ENCODE results near the gene GAD1.

The GAD1 gene

GRCh38 chr2:170836027-170836426, 19.3 kb downstream of the GAD1 start:
- Histone ChIP-seq H3K27me3 (ENCODE audit: control insufficient read depth, insufficient read depth, low read length) (no peaks in the 10 kb centered on the region), H3K4me3 (ENCODE audit: low read length) (no peak overlapping the region), H3K9ac (ENCODE audit: low read length) (no peak overlapping the region), H3K36me3 (ENCODE audit: control insufficient read depth, insufficient read depth, low read length) (no peaks in the 10 kb centered on the region), H3K4me1 (ENCODE audit: control insufficient read depth, insufficient read depth, low read length) (no peaks in the 10 kb centered on the region), H3K27ac (ENCODE audit: low read depth, low read length) (no peak overlapping the region)

- Histone ChIP-seq H3K4me3 (ENCODE audit: low read length) (no peak overlapping the region), H3K36me3 (ENCODE audit: control insufficient read depth, insufficient read depth, low read length) (no peaks in the 10 kb centered on the region), H3K27ac (ENCODE audit: low read depth, low read length) (no peak overlapping the region), H3K27me3 (ENCODE audit: control insufficient read depth, insufficient read depth, low read length) (no peaks in the 10 kb centered on the region), H3K9ac (ENCODE audit: low read length) (no peak overlapping the region), H3K4me1 (ENCODE audit: control insufficient read depth, insufficient read depth, low read length) (no peaks in the 10 kb centered on the region)
Observed at GRCh38 chr2:170840717-170841210, 24.1 kb downstream of the GAD1 start.

DNA sequence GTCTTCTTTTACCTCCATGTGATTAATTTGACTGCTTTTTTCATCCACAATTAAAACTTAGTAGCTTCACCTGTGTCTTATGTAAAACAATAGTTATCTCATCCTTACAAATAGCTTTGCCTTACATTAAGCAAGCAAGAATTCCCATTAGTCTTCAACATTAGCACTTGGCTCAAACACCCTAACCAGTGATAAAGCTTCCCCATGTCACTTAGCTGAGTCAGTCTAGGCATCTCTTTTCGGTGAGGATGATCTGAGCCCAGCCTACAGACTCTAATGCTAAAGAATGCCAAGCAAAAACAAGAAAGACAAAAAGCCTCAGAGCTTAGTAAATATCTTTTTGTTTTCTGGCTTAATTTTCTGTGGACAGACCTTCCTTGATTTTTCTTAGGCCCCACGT, 26.1 kb downstream of the GAD1 start:
- no peak overlapping the region for H3K9ac ChIP-seq (ENCODE audit: low read length)
- H3K4me1 ChIP-seq (ENCODE audit: control insufficient read depth, insufficient read depth, low read length), result no peaks in the 10 kb centered on the region
- H3K36me3 ChIP-seq (ENCODE audit: control insufficient read depth, insufficient read depth, low read length), result no peaks in the 10 kb centered on the region
- no peak overlapping the region for H3K4me3 ChIP-seq (ENCODE audit: low read length)
- H3K27ac ChIP-seq (ENCODE audit: low read depth, low read length), result no peak overlapping the region
- no peaks in the 10 kb centered on the region for H3K27me3 ChIP-seq (ENCODE audit: control insufficient read depth, insufficient read depth, low read length)

GRCh38 chr2:170843656-170844055, 27.0 kb downstream of the GAD1 start:
- Histone ChIP-seq H3K4me3 (ENCODE audit: low read length) (no peak overlapping the region), H3K36me3 (ENCODE audit: control insufficient read depth, insufficient read depth, low read length) (no peaks in the 10 kb centered on the region), H3K4me1 (ENCODE audit: control insufficient read depth, insufficient read depth, low read length) (no peaks in the 10 kb centered on the region), H3K27ac (ENCODE audit: low read depth, low read length) (no peak overlapping the region), H3K9ac (ENCODE audit: low read length) (no peak overlapping the region), H3K27me3 (ENCODE audit: control insufficient read depth, insufficient read depth, low read length) (no peaks in the 10 kb centered on the region)

DNA sequence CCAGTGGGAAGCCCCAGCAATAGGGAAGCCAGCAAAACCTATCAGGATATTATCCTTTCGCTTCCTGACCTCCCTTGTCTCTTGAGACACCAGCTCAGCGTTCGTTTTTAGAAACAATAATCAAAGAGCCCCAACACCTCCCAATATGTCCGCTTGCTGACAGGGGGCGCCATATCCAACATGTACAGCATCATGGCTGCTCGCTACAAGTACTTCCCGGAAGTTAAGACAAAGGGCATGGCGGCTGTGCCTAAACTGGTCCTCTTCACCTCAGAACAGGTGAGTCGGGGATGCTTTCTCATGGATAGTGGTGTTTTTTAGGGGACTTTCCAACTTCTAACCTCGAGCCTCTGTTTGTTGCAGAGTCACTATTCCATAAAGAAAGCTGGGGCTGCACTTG, 28.7 kb downstream of the GAD1 start:
- Histone ChIP-seq H3K9ac (ENCODE audit: low read length) (no peak overlapping the region), H3K4me3 (ENCODE audit: low read length) (no peak overlapping the region), H3K27ac (ENCODE audit: low read depth, low read length) (no peak overlapping the region), H3K4me1 (ENCODE audit: control insufficient read depth, insufficient read depth, low read length) (no peaks in the 10 kb centered on the region), H3K27me3 (ENCODE audit: control insufficient read depth, insufficient read depth, low read length) (no peaks in the 10 kb centered on the region), H3K36me3 (ENCODE audit: control insufficient read depth, insufficient read depth, low read length) (no peaks in the 10 kb centered on the region)

GRCh38 chr2:170846314-170846713, 29.6 kb downstream of the GAD1 start:
- Histone ChIP-seq H3K9ac (ENCODE audit: low read length) (no peak overlapping the region), H3K36me3 (ENCODE audit: control insufficient read depth, insufficient read depth, low read length) (no peaks in the 10 kb centered on the region), H3K27ac (ENCODE audit: low read depth, low read length) (no peak overlapping the region), H3K27me3 (ENCODE audit: control insufficient read depth, insufficient read depth, low read length) (no peaks in the 10 kb centered on the region), H3K4me3 (ENCODE audit: low read length) (no peak overlapping the region), H3K4me1 (ENCODE audit: control insufficient read depth, insufficient read depth, low read length) (no peaks in the 10 kb centered on the region)

DNA sequence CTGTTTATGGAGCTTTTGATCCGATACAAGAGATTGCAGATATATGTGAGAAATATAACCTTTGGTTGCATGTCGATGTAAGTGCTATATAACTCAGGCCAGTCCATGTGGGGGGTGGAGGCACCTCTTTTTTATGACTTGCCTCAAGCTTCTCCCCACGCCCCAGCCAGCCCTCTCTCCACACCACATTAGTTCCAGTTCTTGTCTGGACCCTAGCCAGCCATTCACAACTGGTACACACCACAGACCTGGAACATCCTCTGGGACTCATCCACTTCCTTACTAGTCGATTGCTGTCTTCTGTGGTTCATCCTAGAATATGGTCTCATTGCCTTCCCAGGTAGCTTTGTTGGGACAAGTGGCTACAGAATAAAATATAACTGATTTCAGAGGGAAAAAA, 31.0 kb downstream of the GAD1 start:
- Histone ChIP-seq H3K4me1 (ENCODE audit: control insufficient read depth, insufficient read depth, low read length) (no peaks in the 10 kb centered on the region), H3K4me3 (ENCODE audit: low read length) (no peak overlapping the region), H3K36me3 (ENCODE audit: control insufficient read depth, insufficient read depth, low read length) (no peaks in the 10 kb centered on the region), H3K27me3 (ENCODE audit: control insufficient read depth, insufficient read depth, low read length) (no peaks in the 10 kb centered on the region), H3K9ac (ENCODE audit: low read length) (no peak overlapping the region), H3K27ac (ENCODE audit: low read depth, low read length) (no peak overlapping the region)

GRCh38 chr2:170848587-170848986, 31.9 kb downstream of the GAD1 start:
- H3K27me3 ChIP-seq (ENCODE audit: control insufficient read depth, insufficient read depth, low read length), result no peaks in the 10 kb centered on the region

GRCh38 chr2:170850251-170850650, 33.6 kb downstream of the GAD1 start:
- no peak overlapping the region for H3K4me3 ChIP-seq (ENCODE audit: low read length)
- no peaks in the 10 kb centered on the region for H3K36me3 ChIP-seq (ENCODE audit: control insufficient read depth, insufficient read depth, low read length)
- H3K9ac ChIP-seq (ENCODE audit: low read length), result no peak overlapping the region
- no peaks in the 10 kb centered on the region for H3K27me3 ChIP-seq (ENCODE audit: control insufficient read depth, insufficient read depth, low read length)
- H3K4me1 ChIP-seq (ENCODE audit: control insufficient read depth, insufficient read depth, low read length), result no peaks in the 10 kb centered on the region
- no peak overlapping the region for H3K27ac ChIP-seq (ENCODE audit: low read depth, low read length)

More at GRCh38 chr2:170848587-170848986, 31.9 kb downstream of the GAD1 start:
- no peak overlapping the region for H3K9ac ChIP-seq (ENCODE audit: low read length)
- no peak overlapping the region for H3K4me3 ChIP-seq (ENCODE audit: low read length)
- H3K36me3 ChIP-seq (ENCODE audit: control insufficient read depth, insufficient read depth, low read length), result no peaks in the 10 kb centered on the region
- H3K27ac ChIP-seq (ENCODE audit: low read depth, low read length), result no peak overlapping the region
- H3K4me1 ChIP-seq (ENCODE audit: control insufficient read depth, insufficient read depth, low read length), result no peaks in the 10 kb centered on the region

- Histone ChIP-seq H3K9ac (ENCODE audit: low read length) (no peak overlapping the region), H3K27ac (ENCODE audit: low read depth, low read length) (no peak overlapping the region), H3K4me1 (ENCODE audit: control insufficient read depth, insufficient read depth, low read length) (no peaks in the 10 kb centered on the region), H3K27me3 (ENCODE audit: control insufficient read depth, insufficient read depth, low read length) (no peaks in the 10 kb centered on the region), H3K36me3 (ENCODE audit: control insufficient read depth, insufficient read depth, low read length) (no peaks in the 10 kb centered on the region), H3K4me3 (ENCODE audit: low read length) (no peak overlapping the region)
Observed at GRCh38 chr2:170851635-170852034, 34.9 kb downstream of the GAD1 start.

GRCh38 chr2:170856066-170856465, 39.4 kb downstream of the GAD1 start:
- H3K4me3 ChIP-seq (ENCODE audit: low read length), result no peak overlapping the region
- H3K27ac ChIP-seq (ENCODE audit: low read depth, low read length), result no peak overlapping the region
- H3K9ac ChIP-seq (ENCODE audit: low read length), result no peak overlapping the region
- no peaks in the 10 kb centered on the region for H3K27me3 ChIP-seq (ENCODE audit: control insufficient read depth, insufficient read depth, low read length)
- H3K36me3 ChIP-seq (ENCODE audit: control insufficient read depth, insufficient read depth, low read length), result no peaks in the 10 kb centered on the region
- H3K4me1 ChIP-seq (ENCODE audit: control insufficient read depth, insufficient read depth, low read length), result no peaks in the 10 kb centered on the region

- no peaks in the 10 kb centered on the region for H3K27me3 ChIP-seq (ENCODE audit: control insufficient read depth, insufficient read depth, low read length)
- no peak overlapping the region for H3K9ac ChIP-seq (ENCODE audit: low read length)
- no peak overlapping the region for H3K27ac ChIP-seq (ENCODE audit: low read depth, low read length)
- H3K4me1 ChIP-seq (ENCODE audit: control insufficient read depth, insufficient read depth, low read length), result no peaks in the 10 kb centered on the region
- H3K4me3 ChIP-seq (ENCODE audit: low read length), result no peak overlapping the region
- no peaks in the 10 kb centered on the region for H3K36me3 ChIP-seq (ENCODE audit: control insufficient read depth, insufficient read depth, low read length)
Observed at GRCh38 chr2:170862286-170862902, 45.7 kb downstream of the GAD1 start.

GRCh38 chr2:170863087-170863486, 46.4 kb downstream of the GAD1 start:
- no peak overlapping the region for H3K27ac ChIP-seq (ENCODE audit: low read depth, low read length)
- H3K4me1 ChIP-seq (ENCODE audit: control insufficient read depth, insufficient read depth, low read length), result no peaks in the 10 kb centered on the region
- H3K27me3 ChIP-seq (ENCODE audit: control insufficient read depth, insufficient read depth, low read length), result no peaks in the 10 kb centered on the region
- H3K9ac ChIP-seq (ENCODE audit: low read length), result no peak overlapping the region
- H3K4me3 ChIP-seq (ENCODE audit: low read length), result no peak overlapping the region
- H3K36me3 ChIP-seq (ENCODE audit: control insufficient read depth, insufficient read depth, low read length), result no peaks in the 10 kb centered on the region
